Lower lobe of right lung (tissue), 2 donors: Measurements from ENCODE around the gene MAOA. TPM values are rescaled to one million over a fixed set of nuclear protein-coding genes. Genes with fewer than 3 reads are reported as not detected.
A peak's percentile ranks its signal among the peaks of the same experiment; 100 is the strongest.

Experiments
- ATAC-seq, 2 donors: fragments of 200-7000 bp; cut with Tn5 transposase; one replicate each; pipeline ENCODE4 v1.9.1; 2020 to 2022; ENCODE audit warnings: mild to moderate bottlenecking in 2 of 2, moderate library complexity in 2 of 2
- DNase-seq: peaks from one replicate; pipeline ENCODE4 v3.0.0-alpha.2; 2020
- H3K27ac ChIP-seq: fragments of 200-600 bp; one replicate; pipeline ENCODE4 v1.8.0; 2022
- H3K27me3 ChIP-seq: fragments of 200-600 bp; one replicate; pipeline ENCODE4 v1.8.0; 2022; ENCODE audit warnings: low read depth
- H3K36me3 ChIP-seq: fragments of 200-600 bp; one replicate; pipeline ENCODE4 v1.8.0; 2022; ENCODE audit warnings: mild to moderate bottlenecking
- H3K4me1 ChIP-seq: fragments of 200-600 bp; one replicate; pipeline ENCODE4 v1.8.0; 2022
- H3K4me3 ChIP-seq: fragments of 200-600 bp; one replicate; pipeline ENCODE4 v1.8.0; 2022; ENCODE audit warnings: mild to moderate bottlenecking
- H3K9me3 ChIP-seq: fragments of 200-600 bp; one replicate; pipeline ENCODE4 v1.8.0; 2022
- intact Hi-C: fragments of 100-400 bp; cut with DNase I; formaldehyde crosslinking; loops from one replicate; pipeline ENCODE4 v1.11.0; 2022
- total RNA-seq: library from RNA; stranded (reverse); fragmentation: NEBNext Ultra II Directional; extraction: Animal tissue kit (Norgen Biotek cat#: 25700); gene quantifications from one replicate; pipeline ENCODE4 v1.2.1, GENCODE V29; 2021
- TF ChIP-seq, protein P1 (sequence below): fragments of 200-600 bp; IDR thresholded peaks from one replicate; pipeline ENCODE4 v1.8.0; 2022; ENCODE audit warnings: antibody characterized with exemption, mild to moderate bottlenecking
- donor health status: DM: no; HTN: yes; CAD: no; lungs with severe emphysema.

The MAOA gene
- total RNA-seq, 1 donor from 2014 or later: 159 TPM

DNA sequence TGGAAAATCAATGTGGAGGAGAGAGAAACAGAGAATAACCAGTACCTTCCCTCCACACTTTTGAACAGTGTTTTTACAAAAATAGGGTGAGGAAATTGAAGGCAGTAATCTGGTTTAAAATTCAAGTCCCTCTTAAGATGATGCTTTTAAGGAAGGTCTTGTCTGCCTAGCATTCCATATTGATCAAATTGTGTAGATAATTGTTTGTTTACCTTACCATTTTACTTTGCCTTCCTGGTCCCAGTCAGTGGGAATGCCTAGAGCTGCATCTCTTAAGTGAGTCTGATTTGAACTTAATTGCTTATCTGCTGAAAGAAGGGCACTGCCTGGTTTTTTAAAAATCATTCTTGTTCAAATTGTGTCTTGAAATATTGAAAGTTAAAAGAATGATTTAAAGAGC lies 14.4 kb upstream of the MAOA start:
- ATAC-seq: no peak
- TF ChIP-seq, protein P1, sequence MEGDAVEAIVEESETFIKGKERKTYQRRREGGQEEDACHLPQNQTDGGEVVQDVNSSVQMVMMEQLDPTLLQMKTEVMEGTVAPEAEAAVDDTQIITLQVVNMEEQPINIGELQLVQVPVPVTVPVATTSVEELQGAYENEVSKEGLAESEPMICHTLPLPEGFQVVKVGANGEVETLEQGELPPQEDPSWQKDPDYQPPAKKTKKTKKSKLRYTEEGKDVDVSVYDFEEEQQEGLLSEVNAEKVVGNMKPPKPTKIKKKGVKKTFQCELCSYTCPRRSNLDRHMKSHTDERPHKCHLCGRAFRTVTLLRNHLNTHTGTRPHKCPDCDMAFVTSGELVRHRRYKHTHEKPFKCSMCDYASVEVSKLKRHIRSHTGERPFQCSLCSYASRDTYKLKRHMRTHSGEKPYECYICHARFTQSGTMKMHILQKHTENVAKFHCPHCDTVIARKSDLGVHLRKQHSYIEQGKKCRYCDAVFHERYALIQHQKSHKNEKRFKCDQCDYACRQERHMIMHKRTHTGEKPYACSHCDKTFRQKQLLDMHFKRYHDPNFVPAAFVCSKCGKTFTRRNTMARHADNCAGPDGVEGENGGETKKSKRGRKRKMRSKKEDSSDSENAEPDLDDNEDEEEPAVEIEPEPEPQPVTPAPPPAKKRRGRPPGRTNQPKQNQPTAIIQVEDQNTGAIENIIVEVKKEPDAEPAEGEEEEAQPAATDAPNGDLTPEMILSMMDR: no peak
- Histone ChIP-seq H3K27me3 (no peaks in the 10 kb centered on the region), H3K36me3 (no peaks in the 10 kb centered on the region), H3K4me1 (peaks cover 6% of the 10 kb centered on the region), H3K9me3 (no peaks in the 10 kb centered on the region), H3K4me3 (no peak overlapping the region), H3K27ac (no peak overlapping the region)
- intact Hi-C loops: no loop called here
- no peak for DNase-seq

DNA sequence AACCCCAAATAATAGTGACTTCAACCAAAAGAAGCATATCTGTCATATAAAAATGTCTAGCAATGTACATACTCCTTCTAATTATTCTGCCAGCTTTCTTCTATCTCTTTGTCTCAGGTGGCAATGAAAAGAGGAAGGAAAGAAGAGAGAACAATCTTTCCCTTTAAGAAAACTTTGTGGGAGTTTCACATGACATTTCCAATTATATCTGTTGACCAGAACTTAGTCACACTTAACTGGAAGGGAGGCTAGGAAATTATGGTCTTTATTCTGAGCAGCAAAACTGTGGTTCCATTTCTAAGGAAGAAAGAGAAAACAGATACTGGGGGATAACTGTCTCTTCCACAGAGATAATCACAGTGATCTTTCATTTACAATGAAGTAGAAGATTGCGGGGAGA lies 12.9 kb upstream of the MAOA start:
- no peaks in the 10 kb centered on the region for H3K36me3 ChIP-seq
- DNase-seq: no peak
- H3K4me1 ChIP-seq: peaks cover 6% of the 10 kb centered on the region
- H3K4me3 ChIP-seq: no peak overlapping the region
- no peaks in the 10 kb centered on the region for H3K27me3 ChIP-seq
- ATAC-seq: no peak
- H3K27ac ChIP-seq: no peak overlapping the region
- no peaks in the 10 kb centered on the region for H3K9me3 ChIP-seq
- intact Hi-C loops: no loop called here
- TF ChIP-seq, protein P1: no peak

DNA sequence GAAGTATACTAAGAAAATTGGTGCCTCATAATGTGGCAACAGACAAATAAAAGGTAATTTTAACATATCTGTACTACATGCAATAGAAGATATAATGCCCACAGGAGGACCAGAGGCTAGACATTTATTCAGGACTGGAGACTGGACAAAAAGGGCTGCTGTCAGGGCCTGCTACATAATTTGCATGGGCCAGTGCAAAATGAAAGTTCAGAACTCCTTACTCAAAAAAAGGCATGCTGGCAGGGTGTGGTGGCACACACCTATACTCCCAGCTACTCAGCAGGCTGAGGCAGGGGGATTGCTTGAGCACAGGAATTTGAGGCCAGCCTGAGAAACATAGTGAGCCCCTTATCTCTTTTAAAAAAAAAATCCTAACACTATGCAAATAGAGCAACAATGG lies 12.4 kb upstream of the MAOA start:
- Histone ChIP-seq H3K9me3 (no peaks in the 10 kb centered on the region), H3K27ac (no peak overlapping the region), H3K36me3 (no peaks in the 10 kb centered on the region), H3K27me3 (no peaks in the 10 kb centered on the region), H3K4me3 (no peak overlapping the region), H3K4me1 (peaks cover 6% of the 10 kb centered on the region)
- no peak for ATAC-seq
- TF ChIP-seq, protein P1: no peak
- no peak for DNase-seq
- intact Hi-C loops: no loop called here

DNA sequence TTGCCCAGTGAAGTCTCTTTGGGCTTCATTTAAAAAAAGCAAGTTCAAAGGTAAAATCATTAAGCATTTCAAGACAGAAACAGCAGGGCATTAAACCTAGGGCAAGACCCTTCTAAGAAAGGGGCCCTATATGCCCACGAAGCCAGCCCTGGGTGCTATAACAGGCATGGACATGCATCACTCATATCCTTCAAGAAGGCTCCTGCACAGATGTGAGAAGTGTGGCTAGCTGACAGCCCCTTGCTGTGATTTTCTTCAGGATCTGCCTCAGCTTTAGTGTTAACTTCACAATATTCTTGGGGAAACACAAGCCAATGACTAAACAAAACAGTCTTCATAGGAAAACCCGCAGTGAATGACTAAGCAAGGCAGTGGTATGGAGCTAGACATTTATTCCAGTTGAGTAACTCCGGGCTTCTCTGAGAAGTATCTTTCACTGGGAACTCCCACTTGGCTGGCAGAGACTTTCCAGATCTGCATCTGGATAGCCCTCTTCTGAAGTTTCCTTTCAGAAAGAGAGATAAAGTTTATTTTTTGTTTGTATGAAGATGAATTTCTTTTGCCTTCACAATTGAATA lies 11.9 kb upstream of the MAOA start:
- Histone ChIP-seq H3K27ac (no peak overlapping the region), H3K4me1 (peaks cover 6% of the 10 kb centered on the region), H3K36me3 (no peaks in the 10 kb centered on the region), H3K9me3 (no peaks in the 10 kb centered on the region), H3K4me3 (no peak overlapping the region), H3K27me3 (no peaks in the 10 kb centered on the region)
- intact Hi-C loops: no loop called here
- TF ChIP-seq, protein P1: no peak
- DNase-seq: no peak
- ATAC-seq: peak in 1 of 2 donors; percentile 33

DNA sequence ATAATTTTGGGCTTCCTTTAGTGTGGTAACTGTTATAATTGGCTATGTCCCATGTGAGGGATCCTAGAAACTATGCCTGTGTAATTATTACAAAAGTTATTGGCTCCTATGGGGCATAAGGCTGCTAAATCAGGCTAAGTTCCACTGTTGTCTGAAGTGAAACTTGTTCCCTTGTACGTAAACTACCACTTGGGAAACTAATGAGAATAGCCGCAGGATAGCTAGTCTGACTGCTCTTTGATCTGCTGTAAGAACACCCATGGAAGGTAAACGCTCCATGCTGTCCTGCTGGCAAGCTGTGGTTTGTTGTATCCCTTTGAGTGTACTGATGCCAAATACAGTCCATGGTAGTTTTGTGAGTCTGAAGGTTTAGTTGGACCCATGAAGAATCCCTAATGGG lies 9.3 kb upstream of the MAOA start:
- Histone ChIP-seq H3K4me3 (no peak overlapping the region), H3K36me3 (no peaks in the 10 kb centered on the region), H3K9me3 (no peaks in the 10 kb centered on the region), H3K4me1 (peaks cover 6% of the 10 kb centered on the region), H3K27ac (no peak overlapping the region), H3K27me3 (no peaks in the 10 kb centered on the region)
- intact Hi-C loops: no loop called here
- DNase-seq: no peak
- TF ChIP-seq, protein P1: no peak
- no peak for ATAC-seq
